NCI-H146 treated with DMSO at 0.1 percent for 48 hours (cell line): Measurements from ENCODE around the gene CDH13.

Source experiments
- DNase-seq: peaks from one replicate; lab custom pipeline; 2025; ENCODE audit not compliant: unreplicated experiment; lab: John Stamatoyannopoulos, UW

CDH13 gene

GRCh38 chr16:83533193-83533592 lies 906.4 kb downstream of the CDH13 start:
- no peak for DNase-seq

GRCh38 chr16:83538707-83539106 lies 911.9 kb downstream of the CDH13 start:
- no peak for DNase-seq

- DNase-seq: no peak
Observed at GRCh38 chr16:83539736-83540490, 913.1 kb downstream of the CDH13 start.

DNA sequence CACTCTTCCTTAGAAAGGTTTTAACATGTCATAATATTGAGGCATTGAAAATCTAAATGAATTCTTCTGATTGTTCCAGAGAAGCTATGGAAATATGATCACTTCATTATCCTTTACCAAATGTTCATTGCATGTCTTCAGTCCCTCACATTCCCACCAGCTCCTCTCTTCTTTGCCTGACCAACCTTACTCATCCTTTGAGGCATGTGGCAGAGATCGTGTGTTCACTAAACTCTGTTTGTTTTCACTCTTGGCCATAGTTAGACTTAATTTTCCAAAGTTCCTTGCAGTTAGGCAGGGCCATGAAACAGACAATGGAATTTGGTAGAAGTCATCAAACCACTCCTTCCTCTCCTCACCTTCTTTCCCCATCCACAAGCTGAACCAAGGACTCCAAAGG lies 914.5 kb downstream of the CDH13 start:
- no peak for DNase-seq

DNA sequence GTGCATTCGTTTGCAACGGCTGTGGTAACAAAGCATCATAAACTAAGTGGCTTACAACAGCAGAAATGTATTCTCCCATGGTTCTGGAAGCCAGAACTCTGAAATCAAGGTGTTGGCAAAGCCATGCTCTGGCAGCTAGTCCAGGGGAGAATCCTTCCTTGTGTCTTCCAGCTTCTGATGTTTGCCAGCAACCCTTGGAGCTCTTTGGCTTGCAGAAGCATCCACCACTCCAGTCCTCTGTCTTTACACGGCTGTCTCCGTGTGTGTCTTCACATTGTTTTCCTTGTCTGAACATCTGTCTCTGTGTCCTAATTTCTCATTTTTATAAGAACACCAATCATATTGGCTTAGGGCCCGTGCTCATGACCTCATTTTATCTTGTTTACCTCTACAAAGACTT lies 915.7 kb downstream of the CDH13 start:
- no peak for DNase-seq

GRCh38 chr16:83549316-83550182 lies 922.8 kb downstream of the CDH13 start:
- DNase-seq: no peak

DNA sequence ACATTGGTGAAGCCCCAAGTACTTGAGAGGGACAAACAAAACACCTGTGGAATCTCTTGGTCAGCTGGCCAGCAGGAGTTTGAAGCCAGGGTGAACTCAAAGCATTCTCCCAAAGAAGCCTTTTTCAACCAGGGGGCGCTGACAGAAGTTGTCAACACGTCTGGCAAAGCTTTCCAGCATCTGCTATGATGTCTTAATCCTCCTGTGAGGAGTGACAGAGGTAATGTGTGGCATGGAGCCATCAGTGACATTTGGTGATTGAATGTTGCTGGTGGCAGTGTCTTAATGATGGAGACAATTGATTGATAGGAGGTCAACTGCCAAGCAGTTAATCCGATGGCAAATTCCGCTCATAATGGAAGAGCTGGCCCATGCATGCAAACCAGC lies 923.4 kb downstream of the CDH13 start:
- DNase-seq: no peak

DNA sequence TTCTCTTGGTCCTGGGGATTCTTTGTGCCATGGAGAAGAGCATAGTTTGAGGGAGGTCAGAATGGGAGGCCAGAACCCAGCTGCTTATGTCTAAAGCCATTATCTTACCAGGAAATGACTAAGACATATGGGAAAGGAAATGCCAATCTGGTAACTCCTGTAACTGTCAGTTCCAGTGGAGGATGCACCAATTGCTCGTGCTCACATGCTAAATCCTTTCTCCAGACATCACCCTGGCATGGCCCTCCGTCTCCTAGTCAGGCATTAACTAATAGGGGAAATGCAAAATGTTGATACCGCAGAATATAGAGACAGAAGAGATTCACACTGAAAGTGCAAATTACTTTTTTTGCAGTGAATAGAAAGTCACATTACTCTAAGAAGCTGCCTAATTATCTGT lies 925.5 kb downstream of the CDH13 start:
- no peak for DNase-seq

GRCh38 chr16:83552930-83553329 lies 926.2 kb downstream of the CDH13 start:
- DNase-seq: no peak

DNA sequence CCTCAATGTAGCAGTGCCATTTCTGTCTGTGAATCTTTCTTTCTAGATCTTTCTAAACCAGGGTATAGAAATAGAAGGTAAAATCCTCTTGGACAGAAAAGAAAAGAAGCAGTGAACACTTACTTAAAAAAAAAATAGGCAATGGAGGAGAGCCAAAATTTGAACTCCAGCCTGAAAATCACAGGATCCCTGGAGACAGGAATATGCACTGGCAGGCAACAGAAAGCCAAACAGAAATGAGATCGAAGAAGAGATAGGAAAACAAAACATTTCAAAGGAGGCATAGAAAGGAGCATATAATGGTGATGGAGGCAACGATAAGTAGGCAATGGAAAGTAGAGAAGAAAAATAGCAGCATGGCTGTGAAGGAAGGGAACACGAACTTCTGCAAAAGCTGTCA lies 927.3 kb downstream of the CDH13 start:
- DNase-seq: no peak

GRCh38 chr16:83554540-83554939 lies 927.8 kb downstream of the CDH13 start:
- no peak for DNase-seq

DNA sequence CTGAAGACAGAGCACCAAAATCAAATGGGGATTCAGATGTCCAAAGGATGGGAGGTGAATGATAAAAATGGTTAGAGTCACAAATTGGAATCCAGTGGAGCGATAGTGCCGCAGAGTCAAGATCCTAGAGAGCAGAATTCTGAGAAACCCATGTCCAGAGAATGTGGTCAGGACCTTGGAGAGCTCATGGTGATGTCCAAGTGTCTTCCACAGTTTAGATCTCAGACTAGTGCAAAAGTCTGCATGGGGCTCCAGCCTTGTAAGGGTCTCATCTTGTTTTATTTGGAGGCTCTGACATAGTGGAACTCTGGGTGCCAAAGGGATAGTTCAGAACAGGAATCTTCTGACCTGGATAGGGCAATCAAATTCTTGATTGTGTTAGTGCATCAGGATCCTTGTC lies 935.1 kb downstream of the CDH13 start:
- no peak for DNase-seq

GRCh38 chr16:83568345-83568744 lies 941.6 kb downstream of the CDH13 start:
- no peak for DNase-seq

DNA sequence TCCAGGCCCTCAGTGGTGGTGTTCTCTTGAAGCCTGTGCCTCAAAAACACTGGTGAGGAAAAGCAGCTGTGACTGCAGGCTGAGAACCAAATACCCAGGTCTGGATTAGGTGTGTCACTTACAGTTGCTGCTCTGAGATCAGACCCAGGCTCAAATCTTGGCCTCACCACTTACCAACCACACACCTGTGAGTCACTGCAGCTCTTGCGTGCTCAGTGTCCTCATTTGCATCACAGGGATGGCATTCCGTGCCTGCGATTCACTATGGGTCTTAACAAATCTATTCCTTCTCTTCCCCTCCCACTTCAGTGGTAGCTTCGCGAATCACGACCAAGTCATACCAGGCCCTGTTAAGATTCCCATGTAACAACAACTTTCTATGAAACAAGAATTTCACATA lies 947.6 kb downstream of the CDH13 start:
- no peak for DNase-seq

DNA sequence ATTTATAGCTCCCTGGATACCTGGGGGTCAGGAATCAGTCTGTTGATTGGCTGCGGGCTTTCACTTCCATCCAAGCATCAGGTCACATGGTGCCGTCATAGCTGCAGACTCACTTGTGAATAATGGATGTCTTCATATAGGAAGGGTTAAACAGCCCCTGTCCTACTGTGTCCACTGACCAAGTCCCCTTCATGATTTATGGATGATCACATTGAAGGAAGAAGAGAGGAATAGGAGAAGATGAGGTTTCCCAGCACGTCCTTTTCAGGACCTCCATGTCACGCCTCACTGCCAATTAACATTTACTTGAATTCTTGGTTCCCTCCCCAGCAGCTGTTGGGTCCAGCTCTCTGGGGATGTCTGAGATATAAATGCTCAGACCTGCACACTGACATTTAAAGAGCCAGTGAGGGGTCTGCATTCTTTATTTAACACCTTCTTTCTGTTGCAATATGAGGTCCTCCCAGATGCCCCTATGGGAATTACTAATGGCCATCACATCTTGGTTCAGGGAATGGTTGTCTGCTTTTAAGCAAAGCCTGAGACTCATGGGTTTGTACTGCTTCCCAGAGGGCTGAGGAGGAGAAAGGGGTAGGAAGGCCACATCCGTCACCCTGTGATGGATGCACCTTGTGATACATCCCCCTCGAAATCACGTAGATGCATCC lies 950.4 kb downstream of the CDH13 start:
- DNase-seq: no peak

DNA sequence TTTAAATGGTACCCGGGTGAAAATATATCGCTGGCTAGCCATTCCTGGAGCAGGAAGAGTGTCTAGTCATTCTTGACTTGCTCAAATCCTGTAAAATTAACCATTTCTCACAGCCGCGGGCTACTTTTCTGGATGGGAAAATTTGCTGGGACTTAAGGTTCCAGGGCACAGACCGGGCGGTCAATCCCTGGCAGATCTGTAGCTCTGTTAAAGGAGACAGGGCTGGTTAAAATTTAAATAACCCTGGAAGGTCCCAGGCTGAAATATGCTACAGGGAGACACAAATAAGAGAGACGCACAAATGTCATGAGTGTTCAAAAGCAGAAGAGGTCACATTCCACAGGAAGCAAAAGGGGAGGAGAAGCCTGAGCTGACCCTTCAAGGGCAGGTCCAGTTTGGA lies 951.4 kb downstream of the CDH13 start:
- no peak for DNase-seq

- DNase-seq: no peak
Observed at GRCh38 chr16:83579027-83579426, 952.3 kb downstream of the CDH13 start.

DNA sequence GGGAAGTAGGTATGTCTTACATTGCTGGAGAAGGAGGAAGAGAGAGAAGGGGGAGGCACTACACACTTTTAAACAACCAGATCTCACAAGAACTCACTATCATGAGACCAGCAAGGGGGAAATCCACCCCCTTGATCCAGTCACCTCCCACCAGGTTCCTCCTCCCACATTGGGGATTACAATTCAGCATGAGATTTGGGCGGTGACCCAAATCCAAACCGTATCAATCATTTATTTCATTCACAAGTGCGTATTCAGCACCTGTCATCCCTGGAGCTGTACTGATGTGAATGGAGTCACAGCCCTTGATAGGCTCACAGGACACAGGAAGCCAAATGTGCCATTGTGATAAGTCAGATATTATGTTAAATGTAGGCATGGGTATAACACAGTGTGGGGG lies 952.7 kb downstream of the CDH13 start:
- DNase-seq: no peak

DNA sequence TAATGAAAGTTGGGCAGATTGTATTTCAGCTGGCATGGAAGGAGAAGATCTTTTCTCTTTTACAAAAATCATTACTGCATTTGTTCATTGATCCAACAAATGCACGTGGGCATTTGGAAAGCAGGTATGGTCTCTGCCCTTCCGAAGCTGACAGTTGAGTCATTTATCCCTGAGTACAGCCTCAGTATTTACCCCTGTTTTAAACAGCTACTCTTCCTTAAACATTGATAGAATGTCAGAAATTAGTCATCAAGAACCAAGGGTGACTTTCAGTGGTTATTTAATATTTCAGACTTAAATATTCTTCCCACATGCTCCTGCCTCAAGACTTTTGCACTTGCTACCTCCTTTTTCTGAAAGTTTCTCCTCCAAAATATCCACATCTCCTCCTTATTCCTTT lies 954.3 kb downstream of the CDH13 start:
- no peak for DNase-seq

DNA sequence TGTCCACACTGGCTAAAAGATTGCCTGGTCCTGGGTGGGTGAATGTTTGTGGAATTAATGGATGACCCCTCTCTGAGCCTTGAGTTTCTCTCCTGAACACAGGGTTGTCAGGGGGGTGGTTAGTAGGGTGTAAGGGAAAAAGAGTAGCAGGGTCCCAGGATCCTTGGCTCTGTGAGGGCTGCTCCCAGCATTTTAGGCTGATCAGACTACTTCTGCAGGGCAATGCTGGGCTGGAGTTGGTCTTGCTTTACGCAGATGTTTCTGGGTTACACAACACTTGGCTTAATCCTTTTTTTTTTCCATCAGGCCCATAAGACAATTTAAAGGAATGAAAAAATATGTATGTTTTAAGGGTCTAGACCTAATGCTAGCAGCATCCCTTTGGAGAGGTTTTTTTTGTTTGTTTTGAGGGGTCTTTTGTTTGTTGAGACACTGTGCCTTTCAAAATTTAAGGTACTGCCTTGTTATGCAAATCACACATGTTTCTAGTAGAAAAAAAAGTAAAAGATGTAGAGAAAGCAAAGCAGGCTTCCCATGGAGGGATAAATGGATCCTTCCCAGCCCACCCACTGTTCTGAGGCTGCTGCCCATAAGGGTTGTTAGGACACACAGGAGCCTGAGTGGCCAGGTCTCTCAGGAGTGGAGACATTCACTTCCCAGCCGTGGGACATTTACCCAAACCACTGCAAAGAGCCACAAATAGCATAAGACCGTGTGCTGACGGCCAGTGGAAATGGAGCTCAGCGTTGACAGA lies 955.4 kb downstream of the CDH13 start:
- no peak for DNase-seq

DNA sequence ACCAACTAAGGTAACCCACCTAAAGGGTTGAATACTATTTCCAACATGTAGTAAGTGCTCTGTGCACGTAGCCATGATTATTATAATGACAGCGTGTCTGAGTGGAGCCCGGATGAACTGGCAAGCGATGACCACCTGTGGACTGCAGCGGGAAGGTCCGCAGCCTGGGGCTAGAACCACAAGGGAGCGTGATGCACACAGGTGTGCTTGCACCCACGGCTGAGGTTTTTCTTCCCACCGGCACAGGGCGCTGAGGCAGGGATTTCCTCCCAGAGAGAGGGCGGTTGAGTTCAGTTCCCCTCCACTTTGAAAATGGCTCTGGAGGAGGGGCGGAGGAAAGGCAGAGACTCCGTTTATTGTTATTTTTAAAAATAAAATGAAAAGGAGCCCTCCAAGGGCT lies 959.3 kb downstream of the CDH13 start:
- no peak for DNase-seq
